PC-9 (cell line): ENCODE measurements around the gene BSPRY.

ENCODE experiments used
- EZH2 ChIP-seq: fragments of 200-600 bp; sonication (generic); IDR thresholded peaks from 2 replicates; pipeline ENCODE4 v1.8.0; 2017; ENCODE audit warnings: antibody characterized with exemption, low read depth
- TF ChIP-seq, protein P1 (sequence below): fragments of 200-600 bp; sonication (generic); conservative IDR thresholded peaks from 2 replicates; pipeline ENCODE4 v1.6.1; 2017; ENCODE audit warnings: mixed run types, antibody characterized with exemption, mild to moderate bottlenecking, moderate library complexity

DNA sequence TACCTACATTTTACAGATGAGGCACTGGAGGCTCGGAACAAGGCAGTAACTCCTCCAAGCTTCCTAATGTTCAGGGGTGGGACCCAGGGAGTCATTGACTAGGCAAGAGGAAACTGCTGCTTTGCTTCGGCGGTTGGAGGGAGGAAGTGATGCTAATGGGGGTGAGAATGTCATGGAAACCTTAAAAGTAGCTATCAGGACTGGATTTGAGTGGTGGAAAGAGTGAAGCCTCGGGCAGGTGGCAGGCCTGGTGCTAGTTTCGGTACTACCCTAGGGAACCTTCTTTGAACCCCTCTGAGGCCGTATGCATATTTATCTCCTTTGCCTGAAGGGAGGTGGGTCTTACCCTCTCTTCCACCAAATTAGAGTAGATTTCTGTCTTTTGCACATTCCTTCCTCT, 1.6 kb downstream of the BSPRY start:
- TF ChIP-seq EZH2, result no peak
- TF ChIP-seq, protein P1, sequence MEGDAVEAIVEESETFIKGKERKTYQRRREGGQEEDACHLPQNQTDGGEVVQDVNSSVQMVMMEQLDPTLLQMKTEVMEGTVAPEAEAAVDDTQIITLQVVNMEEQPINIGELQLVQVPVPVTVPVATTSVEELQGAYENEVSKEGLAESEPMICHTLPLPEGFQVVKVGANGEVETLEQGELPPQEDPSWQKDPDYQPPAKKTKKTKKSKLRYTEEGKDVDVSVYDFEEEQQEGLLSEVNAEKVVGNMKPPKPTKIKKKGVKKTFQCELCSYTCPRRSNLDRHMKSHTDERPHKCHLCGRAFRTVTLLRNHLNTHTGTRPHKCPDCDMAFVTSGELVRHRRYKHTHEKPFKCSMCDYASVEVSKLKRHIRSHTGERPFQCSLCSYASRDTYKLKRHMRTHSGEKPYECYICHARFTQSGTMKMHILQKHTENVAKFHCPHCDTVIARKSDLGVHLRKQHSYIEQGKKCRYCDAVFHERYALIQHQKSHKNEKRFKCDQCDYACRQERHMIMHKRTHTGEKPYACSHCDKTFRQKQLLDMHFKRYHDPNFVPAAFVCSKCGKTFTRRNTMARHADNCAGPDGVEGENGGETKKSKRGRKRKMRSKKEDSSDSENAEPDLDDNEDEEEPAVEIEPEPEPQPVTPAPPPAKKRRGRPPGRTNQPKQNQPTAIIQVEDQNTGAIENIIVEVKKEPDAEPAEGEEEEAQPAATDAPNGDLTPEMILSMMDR, result no peak
